ENCODE measurements around the gene ERBB4.

Gene ERBB4

DNA sequence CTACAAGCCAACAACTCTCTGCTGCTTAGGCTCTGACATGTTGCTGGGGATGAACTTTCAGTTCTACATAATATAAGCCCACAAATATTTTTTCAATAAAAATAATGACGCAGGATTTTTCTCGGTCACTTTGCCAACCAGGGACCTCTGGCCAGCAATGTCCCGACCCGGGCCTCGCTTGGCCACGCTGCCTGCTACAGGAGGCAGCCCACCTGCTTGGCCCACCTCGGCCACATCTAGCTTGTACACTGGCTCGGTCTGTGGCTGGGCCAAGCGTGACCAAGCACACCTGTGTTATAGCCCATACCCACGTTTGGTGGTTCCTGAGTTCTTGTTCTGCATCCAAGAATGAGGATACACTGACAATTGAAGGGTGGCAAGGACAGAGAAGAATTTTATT, 1208.7 kb downstream of the ERBB4 start:
- H3K36me3 ChIP-seq (ENCODE audit: insufficient read depth): no peaks in the 10 kb centered on the region
- no peaks in the 10 kb centered on the region for H3K79me2 ChIP-seq (ENCODE audit: insufficient read depth, low read depth)
- H3K4me2 ChIP-seq: no peak overlapping the region
- no peak overlapping the region for H2AFZ ChIP-seq (ENCODE audit: low read depth)
- no peaks in the 10 kb centered on the region for H4K20me1 ChIP-seq (ENCODE audit: insufficient read depth)
- H3K27me3 ChIP-seq (ENCODE audit: insufficient read depth, low read depth): no peaks in the 10 kb centered on the region
- no peak overlapping the region for H3K4me3 ChIP-seq (IDR thresholded peaks at IDR 0.05; ENCODE audit: insufficient read depth, low read depth, low read length)
- TF ChIP-seq, protein P1, sequence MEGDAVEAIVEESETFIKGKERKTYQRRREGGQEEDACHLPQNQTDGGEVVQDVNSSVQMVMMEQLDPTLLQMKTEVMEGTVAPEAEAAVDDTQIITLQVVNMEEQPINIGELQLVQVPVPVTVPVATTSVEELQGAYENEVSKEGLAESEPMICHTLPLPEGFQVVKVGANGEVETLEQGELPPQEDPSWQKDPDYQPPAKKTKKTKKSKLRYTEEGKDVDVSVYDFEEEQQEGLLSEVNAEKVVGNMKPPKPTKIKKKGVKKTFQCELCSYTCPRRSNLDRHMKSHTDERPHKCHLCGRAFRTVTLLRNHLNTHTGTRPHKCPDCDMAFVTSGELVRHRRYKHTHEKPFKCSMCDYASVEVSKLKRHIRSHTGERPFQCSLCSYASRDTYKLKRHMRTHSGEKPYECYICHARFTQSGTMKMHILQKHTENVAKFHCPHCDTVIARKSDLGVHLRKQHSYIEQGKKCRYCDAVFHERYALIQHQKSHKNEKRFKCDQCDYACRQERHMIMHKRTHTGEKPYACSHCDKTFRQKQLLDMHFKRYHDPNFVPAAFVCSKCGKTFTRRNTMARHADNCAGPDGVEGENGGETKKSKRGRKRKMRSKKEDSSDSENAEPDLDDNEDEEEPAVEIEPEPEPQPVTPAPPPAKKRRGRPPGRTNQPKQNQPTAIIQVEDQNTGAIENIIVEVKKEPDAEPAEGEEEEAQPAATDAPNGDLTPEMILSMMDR (conservative IDR thresholded peaks at IDR 0.05; ENCODE audit: low read depth, low read length): no peak
- H3K27ac ChIP-seq: no peak overlapping the region
- H3K4me1 ChIP-seq (ENCODE audit: low read depth, poor library complexity, severe bottlenecking): no peaks in the 10 kb centered on the region
- H3K9ac ChIP-seq: no peak overlapping the region

DNA sequence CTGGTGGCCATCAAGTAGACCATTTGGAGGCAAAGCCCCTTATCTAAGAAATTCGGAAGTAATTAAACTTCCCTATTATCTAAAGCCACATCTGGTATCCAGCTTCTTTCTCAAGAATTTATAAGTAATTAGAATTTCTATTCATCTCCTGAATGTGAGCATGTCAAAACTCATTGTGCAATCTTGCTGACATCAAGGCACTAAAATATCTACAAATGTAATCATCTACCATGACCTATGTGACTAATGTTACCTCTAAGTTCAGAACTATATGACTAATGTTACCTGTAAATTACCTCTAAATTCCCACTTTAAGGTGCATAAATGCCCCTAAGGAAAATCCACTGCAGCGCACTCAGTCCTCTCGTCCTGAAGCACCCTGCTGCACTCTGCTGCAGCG, 1209.2 kb downstream of the ERBB4 start:
- no peaks in the 10 kb centered on the region for H3K36me3 ChIP-seq (ENCODE audit: insufficient read depth)
- H3K27ac ChIP-seq: no peak overlapping the region
- TF ChIP-seq, protein P1 (conservative IDR thresholded peaks at IDR 0.05; ENCODE audit: low read depth, low read length): no peak
- H3K4me3 ChIP-seq (IDR thresholded peaks at IDR 0.05; ENCODE audit: insufficient read depth, low read depth, low read length): no peak overlapping the region
- no peaks in the 10 kb centered on the region for H3K4me1 ChIP-seq (ENCODE audit: low read depth, poor library complexity, severe bottlenecking)
- no peak overlapping the region for H3K4me2 ChIP-seq
- no peaks in the 10 kb centered on the region for H3K27me3 ChIP-seq (ENCODE audit: insufficient read depth, low read depth)
- H3K9ac ChIP-seq: no peak overlapping the region
- H2AFZ ChIP-seq (ENCODE audit: low read depth): no peak overlapping the region
- no peaks in the 10 kb centered on the region for H4K20me1 ChIP-seq (ENCODE audit: insufficient read depth)
- H3K79me2 ChIP-seq (ENCODE audit: insufficient read depth, low read depth): no peaks in the 10 kb centered on the region

DNA sequence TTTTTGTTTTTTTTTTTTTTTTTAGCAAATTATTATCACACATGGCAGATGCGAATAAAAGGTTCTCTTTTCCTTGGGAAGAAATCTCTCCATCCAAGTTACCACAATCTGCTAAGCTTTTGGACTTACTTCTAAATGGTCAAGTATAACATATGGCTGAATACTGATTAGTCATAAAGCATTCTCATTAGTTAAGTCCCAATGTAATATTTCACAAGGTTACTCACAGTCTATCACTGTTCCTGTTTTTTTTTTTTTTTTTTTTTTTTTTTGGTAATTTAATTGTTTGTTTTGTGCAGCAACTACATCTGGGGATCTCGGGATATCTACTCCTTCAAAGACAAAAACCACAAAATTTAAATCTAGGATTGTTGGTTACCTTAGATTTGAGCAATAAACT, 1210.5 kb downstream of the ERBB4 start:
- no peak overlapping the region for H3K27ac ChIP-seq
- no peak overlapping the region for H2AFZ ChIP-seq (ENCODE audit: low read depth)
- no peak overlapping the region for H3K9ac ChIP-seq
- no peak overlapping the region for H3K4me2 ChIP-seq
- TF ChIP-seq, protein P1 (conservative IDR thresholded peaks at IDR 0.05; ENCODE audit: low read depth, low read length): no peak
- no peak overlapping the region for H3K4me3 ChIP-seq (IDR thresholded peaks at IDR 0.05; ENCODE audit: insufficient read depth, low read depth, low read length)
- H3K27me3 ChIP-seq (ENCODE audit: insufficient read depth, low read depth): no peaks in the 10 kb centered on the region
- no peaks in the 10 kb centered on the region for H4K20me1 ChIP-seq (ENCODE audit: insufficient read depth)
- no peaks in the 10 kb centered on the region for H3K36me3 ChIP-seq (ENCODE audit: insufficient read depth)
- H3K79me2 ChIP-seq (ENCODE audit: insufficient read depth, low read depth): no peaks in the 10 kb centered on the region
- H3K4me1 ChIP-seq (ENCODE audit: low read depth, poor library complexity, severe bottlenecking): no peaks in the 10 kb centered on the region

All from KMS-11 (cell line).